SU-DHL-6 (cell line): ENCODE data around the gene MYL3.

Source experiments
- H2AFZ ChIP-seq: fragments of 200-600 bp; sonication (generic); 2 replicates; pipeline ENCODE4 v1.6.1; 2014; ENCODE audit warnings: low read depth, mild to moderate bottlenecking, moderate library complexity, mixed read lengths, antibody characterized with exemption, low read length; ENCODE audit not compliant: severe bottlenecking
- H3F3A ChIP-seq: fragments of 200-600 bp; shearing (Covaris generic); 2 replicates; pipeline ENCODE4 v1.6.0; 2016; ENCODE audit warnings: antibody characterized with exemption, mild to moderate bottlenecking; ENCODE audit not compliant: insufficient read depth
- H3K27ac ChIP-seq: fragments of 200-600 bp; sonication (generic); 2 replicates; pipeline ENCODE4 v1.5.1; 2016; ENCODE audit warnings: low read depth, mild to moderate bottlenecking, low read length, moderate library complexity, mixed read lengths
- H3K27me3 ChIP-seq: fragments of 200-600 bp; sonication (generic), shearing (Covaris generic); 2 replicates; pipeline ENCODE4 v1.6.0; 2014; ENCODE audit warnings: mild to moderate bottlenecking, low read length
- H3K36me3 ChIP-seq: fragments of 200-600 bp; sonication (generic); 2 replicates; pipeline ENCODE4 v1.6.1; 2014; ENCODE audit warnings: mild to moderate bottlenecking, low read length, mixed read lengths
- H3K4me2 ChIP-seq: fragments of 300-600, 200-600 bp; shearing (Covaris generic), sonication (generic); 2 replicates; pipeline ENCODE4 v1.6.0; 2014; ENCODE audit warnings: low read length, low read depth, mild to moderate bottlenecking; ENCODE audit not compliant: poor library complexity, severe bottlenecking
- H3K4me3 ChIP-seq: fragments of 200-600 bp; sonication (generic); 2 replicates; pipeline ENCODE4 v1.5.1; 2014; ENCODE audit warnings: antibody characterized with exemption, low read length, mild to moderate bottlenecking, mixed read lengths; ENCODE audit not compliant: insufficient read depth, poor library complexity, severe bottlenecking
- H3K79me2 ChIP-seq: fragments of 200-600 bp; sonication (generic); 2 replicates; pipeline ENCODE4 v1.6.1; 2014; ENCODE audit warnings: mild to moderate bottlenecking, low read length, moderate library complexity; ENCODE audit not compliant: insufficient read depth
- H3K9ac ChIP-seq: fragments of 200-600 bp; sonication (generic); 2 replicates; pipeline ENCODE4 v1.7.0; 2014; ENCODE audit warnings: mild to moderate bottlenecking, low read length
- H3K9me2 ChIP-seq: fragments of 200-600 bp; sonication (generic); replicated peaks from 2 replicates; pipeline ENCODE4 v1.6.1; 2014; ENCODE audit warnings: low read length; ENCODE audit not compliant: insufficient read depth
- H3K9me3 ChIP-seq: fragments of 200-600 bp; sonication (generic); 2 replicates; pipeline ENCODE4 v1.6.1; 2014; ENCODE audit warnings: low read length, mixed read lengths; ENCODE audit not compliant: insufficient read depth
- H4K20me1 ChIP-seq: fragments of 200-600 bp; sonication (generic); 2 replicates; pipeline ENCODE4 v1.6.1; 2014; ENCODE audit warnings: low read depth, mild to moderate bottlenecking, antibody characterized with exemption, low read length, moderate library complexity, mixed read lengths
- CTCF ChIP-seq: fragments of 200-600 bp; sonication (generic); IDR thresholded peaks from one replicate; pipeline ENCODE4 v1.5.1; 2017; ENCODE audit warnings: antibody characterized with exemption, mild to moderate bottlenecking, low read length, moderate library complexity; ENCODE audit not compliant: insufficient read depth, poor library complexity, severe bottlenecking
- EZH2phosphoT487 ChIP-seq: fragments of 200-600 bp; sonication (generic), shearing (Covaris generic); conservative IDR thresholded peaks from 2 replicates; pipeline ENCODE4 v1.6.1; 2018; ENCODE audit warnings: mild to moderate bottlenecking, antibody characterized with exemption, low read length, moderate library complexity, mixed read lengths

The MYL3 gene

GRCh38 chr3:46909535-46910161 lies 46.4 kb upstream of the MYL3 start:
- H3K9me2 ChIP-seq: no peaks in the 10 kb centered on the region
- no peaks in the 10 kb centered on the region for H3K36me3 ChIP-seq
- H3K27me3 ChIP-seq: no peaks in the 10 kb centered on the region
- H3K4me3 ChIP-seq: no peak overlapping the region
- no peak for TF ChIP-seq EZH2phosphoT487
- peak; percentile 73 for TF ChIP-seq CTCF
- H2AFZ ChIP-seq: no peak overlapping the region
- H3F3A ChIP-seq: peaks cover 19% of the 10 kb centered on the region
- H3K9ac ChIP-seq: no peak overlapping the region
- H3K9me3 ChIP-seq: no peaks in the 10 kb centered on the region
- H3K4me2 ChIP-seq: no peak overlapping the region
- no peaks in the 10 kb centered on the region for H4K20me1 ChIP-seq
- H3K27ac ChIP-seq: no peak overlapping the region
- no peaks in the 10 kb centered on the region for H3K79me2 ChIP-seq

- H3K4me3 ChIP-seq: no peak overlapping the region
- no peak overlapping the region for H3K9ac ChIP-seq
- no peak overlapping the region for H2AFZ ChIP-seq
- H3F3A ChIP-seq: peaks cover 19% of the 10 kb centered on the region
- no peak overlapping the region for H3K27ac ChIP-seq
- no peaks in the 10 kb centered on the region for H4K20me1 ChIP-seq
- H3K27me3 ChIP-seq: no peaks in the 10 kb centered on the region
- no peaks in the 10 kb centered on the region for H3K79me2 ChIP-seq
- no peaks in the 10 kb centered on the region for H3K9me2 ChIP-seq
- H3K9me3 ChIP-seq: no peaks in the 10 kb centered on the region
- H3K4me2 ChIP-seq: no peak overlapping the region
- no peaks in the 10 kb centered on the region for H3K36me3 ChIP-seq
- TF ChIP-seq EZH2phosphoT487 (no peak), CTCF (no peak)
These were observed 45.8 kb upstream of the MYL3 start for GRCh38 chr3:46908986-46909534.

- Histone ChIP-seq H3K36me3 (no peaks in the 10 kb centered on the region), H2AFZ (no peak overlapping the region), H3K9me2 (no peaks in the 10 kb centered on the region), H3K4me2 (no peak overlapping the region), H3K27ac (no peak overlapping the region), H3K9ac (no peak overlapping the region), H3F3A (peaks cover 19% of the 10 kb centered on the region), H4K20me1 (no peaks in the 10 kb centered on the region), H3K9me3 (no peaks in the 10 kb centered on the region), H3K27me3 (no peaks in the 10 kb centered on the region), H3K4me3 (no peak overlapping the region), H3K79me2 (no peaks in the 10 kb centered on the region)
- TF ChIP-seq EZH2phosphoT487 (no peak), CTCF (no peak)
These were observed 45.2 kb upstream of the MYL3 start for GRCh38 chr3:46908294-46908985.
